HG03520 (cell line): ENCODE data around the gene THEMIS.
"Not testable (repeated sequence)": the region's sequence is repeated elsewhere in the genome, so short reads cannot be mapped to it uniquely, and the experiment has no call there.

Source experiments
- ATAC-seq: cut with Tn5 transposase; IDR thresholded peaks from one replicate; pipeline ENCODE4 v1.9.1; 2021; ENCODE audit warnings: mild to moderate bottlenecking, moderate library complexity; ENCODE audit not compliant: unreplicated experiment

THEMIS gene, protein sequence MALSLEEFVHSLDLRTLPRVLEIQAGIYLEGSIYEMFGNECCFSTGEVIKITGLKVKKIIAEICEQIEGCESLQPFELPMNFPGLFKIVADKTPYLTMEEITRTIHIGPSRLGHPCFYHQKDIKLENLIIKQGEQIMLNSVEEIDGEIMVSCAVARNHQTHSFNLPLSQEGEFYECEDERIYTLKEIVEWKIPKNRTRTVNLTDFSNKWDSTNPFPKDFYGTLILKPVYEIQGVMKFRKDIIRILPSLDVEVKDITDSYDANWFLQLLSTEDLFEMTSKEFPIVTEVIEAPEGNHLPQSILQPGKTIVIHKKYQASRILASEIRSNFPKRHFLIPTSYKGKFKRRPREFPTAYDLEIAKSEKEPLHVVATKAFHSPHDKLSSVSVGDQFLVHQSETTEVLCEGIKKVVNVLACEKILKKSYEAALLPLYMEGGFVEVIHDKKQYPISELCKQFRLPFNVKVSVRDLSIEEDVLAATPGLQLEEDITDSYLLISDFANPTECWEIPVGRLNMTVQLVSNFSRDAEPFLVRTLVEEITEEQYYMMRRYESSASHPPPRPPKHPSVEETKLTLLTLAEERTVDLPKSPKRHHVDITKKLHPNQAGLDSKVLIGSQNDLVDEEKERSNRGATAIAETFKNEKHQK

DNA sequence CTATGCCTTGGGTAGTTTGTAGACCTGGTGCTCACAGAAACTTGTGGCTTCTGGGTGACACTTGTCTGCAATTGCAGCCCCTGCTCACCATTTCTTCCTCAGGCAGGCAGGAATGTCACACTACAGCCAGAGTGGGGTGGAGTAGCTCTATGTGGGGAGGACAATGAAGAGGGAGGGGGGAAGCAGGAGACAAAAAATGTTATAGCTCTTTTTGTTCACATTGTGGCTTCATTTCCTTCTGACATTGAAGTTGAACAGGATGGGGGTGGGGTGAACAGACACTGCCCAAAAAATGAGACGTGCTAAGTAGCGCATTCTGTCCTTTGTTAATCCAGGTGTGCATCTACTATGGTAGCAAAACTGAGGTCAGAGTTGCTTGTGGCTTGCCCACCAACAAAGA lies at the start of gene THEMIS:
Gene THEMIS, minus strand, starts transcription at position 124 of the 400 bp plus-strand sequence. CDS start 126 bp downstream, outside the sequence.
- no peak for ATAC-seq

DNA sequence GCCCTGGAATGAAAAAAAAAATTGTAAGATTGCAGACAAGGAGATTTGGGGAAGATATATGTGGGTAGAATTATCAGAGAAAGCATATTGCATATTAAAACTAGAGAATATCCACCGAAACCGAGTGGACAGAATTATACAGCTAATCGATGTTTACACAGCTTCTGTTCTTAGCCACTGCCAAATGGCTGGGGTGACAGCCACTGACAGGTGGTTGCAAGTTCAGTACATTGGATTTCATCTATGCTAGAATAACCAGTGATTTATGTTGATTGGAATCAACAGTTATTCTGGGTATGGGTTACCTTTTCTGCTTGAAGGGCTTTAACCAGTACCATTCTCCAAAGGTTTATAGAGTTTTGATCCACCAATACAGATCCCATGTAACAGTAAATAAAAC lies 48.4 kb upstream of the THEMIS start:
- no peak for ATAC-seq

DNA sequence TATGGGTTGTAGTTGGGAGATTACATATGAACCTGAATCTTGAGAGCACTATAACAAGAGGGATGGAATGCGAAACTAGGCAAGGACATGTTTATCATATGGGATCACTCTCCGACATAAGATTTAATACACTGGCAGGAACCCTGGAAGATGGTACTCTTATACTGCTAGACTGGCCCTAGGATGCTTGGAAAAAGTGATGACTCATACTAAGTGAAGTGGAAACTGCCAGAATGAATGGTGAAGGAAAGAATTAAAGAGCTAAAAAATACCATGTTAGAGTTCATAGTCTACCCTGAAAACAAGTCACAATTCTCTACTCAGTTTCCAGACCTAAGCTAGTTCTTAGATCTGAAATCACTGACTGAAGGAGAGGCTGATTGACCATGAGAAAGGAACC lies 45.5 kb upstream of the THEMIS start:
- ATAC-seq = no peak

DNA sequence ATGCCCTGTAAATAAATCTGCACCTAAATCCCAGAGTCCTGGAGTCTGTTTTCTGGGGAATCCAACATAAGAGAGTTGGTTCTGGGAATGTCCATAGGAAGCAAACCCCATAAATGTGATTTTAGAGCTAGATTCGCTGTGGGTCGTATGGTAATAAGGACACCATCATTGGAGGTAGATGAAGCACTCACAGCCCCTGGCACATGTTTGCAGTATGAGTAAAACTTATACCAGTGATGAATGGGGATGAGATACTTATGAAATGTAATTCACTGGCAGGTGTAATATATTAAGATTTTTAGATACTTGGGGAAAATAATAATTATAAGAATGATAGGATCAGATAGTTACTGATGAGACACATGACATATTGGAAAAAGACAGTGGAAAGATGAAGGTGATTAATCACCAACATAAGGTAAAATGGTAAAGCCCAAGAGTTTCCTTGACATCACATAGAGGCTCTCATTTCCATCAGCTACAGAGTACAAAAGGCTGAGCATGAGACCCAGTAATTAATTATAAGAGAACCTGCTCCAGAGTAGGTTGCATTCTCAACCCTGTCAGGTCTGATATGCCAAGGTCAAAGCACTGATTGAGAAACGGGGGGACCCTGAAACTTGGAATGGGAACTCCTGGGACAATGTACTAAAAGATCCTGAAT lies 44.7 kb upstream of the THEMIS start:
- ATAC-seq = no peak

DNA sequence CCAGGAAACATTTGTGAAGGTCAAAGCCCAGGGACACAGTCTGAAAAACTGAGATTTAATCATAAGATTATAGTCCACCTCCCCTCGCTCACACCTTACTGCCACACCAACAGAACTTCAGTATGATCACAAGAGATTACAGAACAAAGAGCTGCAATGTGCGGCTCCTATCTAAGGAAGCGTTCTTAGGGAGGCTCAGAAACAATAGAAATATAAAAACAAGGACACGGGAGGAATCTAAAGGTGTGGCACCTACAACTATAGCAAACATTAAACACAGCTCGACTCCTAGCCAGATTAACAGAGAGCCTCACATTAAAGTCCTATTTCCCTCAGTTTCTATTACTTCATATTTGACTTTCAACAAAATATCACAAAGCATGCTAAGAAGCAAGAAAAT lies 40.4 kb upstream of the THEMIS start:
- ATAC-seq = no peak

DNA sequence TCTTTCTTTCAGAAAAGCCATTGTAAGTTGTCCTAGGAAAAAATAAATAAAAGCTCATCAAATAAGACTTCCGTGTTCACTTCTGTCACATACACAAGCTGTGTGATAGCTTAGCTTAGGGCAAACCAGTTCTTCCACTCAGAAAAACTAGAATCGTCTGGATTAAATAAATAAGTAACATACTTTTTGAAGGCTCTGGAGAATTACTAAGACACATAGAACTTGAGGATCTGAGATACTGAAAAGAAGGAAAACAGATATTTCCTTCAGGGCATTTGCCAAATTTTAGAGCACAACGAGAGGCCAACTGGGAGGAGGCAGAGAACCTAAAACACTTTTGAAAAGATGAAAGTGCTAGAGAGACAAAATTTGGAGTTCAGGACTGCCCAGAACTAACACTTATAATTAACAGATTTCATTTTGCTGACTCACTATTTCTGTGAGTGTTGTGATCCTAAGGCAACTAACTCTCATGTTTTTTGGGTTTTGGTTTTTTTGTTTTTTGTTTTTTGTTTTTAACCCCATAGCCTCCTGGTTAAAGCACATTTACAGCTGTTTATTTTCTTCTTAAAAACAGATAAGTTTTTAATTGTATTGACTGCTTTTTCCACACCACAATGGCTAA lies 38.7 kb upstream of the THEMIS start:
- no peak for ATAC-seq

DNA sequence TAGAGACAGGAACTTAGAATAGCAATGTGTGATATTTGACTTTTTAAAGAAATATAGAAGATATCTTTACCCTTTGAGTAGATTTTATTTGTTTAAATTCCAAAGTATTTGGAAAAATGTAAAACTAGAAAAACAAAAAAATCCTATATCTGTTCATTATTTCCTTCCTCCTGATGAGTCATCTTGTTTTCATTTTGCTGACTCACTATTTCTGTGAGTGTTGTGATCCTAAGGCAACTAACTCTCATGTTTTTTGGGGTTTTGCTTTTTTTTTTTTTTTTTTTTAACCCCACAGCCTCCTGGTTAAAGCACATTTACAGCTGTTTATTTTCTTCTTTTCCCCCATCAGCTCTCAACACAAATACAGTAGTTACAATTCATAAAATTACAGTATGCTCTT lies 37.8 kb upstream of the THEMIS start:
- ATAC-seq = no peak

DNA sequence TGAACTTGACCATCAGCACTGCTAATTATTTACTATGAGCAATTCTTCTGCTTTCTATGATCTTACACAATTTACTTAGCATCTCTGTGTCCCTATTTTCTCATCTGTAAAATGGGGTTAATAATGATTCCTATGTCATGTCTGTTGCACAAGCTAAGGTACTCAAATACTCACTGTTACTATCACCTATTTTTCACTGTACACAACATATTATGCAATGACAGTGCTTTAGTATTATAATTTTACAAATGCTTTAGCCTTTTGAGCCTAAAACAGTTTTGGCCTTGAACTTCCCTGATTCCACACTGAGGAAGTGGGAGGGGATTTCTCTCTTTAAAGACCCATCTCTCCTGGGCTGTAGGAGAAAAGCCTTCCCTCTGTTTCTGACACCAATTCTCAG lies 36.9 kb upstream of the THEMIS start:
- no peak for ATAC-seq

DNA sequence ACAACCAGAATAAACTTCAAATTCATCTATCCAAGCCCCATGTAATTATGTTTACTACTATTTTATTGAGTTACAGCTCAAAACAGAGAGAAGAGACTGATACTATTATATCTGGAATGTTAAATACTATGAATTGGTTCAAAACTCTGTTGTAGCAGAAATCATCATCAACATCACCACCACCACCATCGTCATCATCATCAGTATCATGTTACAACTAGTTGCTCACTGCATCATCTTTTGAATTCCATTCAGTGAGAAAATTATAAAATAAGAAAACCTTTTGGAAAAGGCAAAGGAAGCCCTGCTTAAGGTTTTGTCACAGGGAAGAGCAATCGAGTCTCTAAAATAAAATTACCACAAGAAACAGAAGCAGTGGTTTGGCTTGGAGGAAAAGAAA lies 36.2 kb upstream of the THEMIS start:
- no peak for ATAC-seq

DNA sequence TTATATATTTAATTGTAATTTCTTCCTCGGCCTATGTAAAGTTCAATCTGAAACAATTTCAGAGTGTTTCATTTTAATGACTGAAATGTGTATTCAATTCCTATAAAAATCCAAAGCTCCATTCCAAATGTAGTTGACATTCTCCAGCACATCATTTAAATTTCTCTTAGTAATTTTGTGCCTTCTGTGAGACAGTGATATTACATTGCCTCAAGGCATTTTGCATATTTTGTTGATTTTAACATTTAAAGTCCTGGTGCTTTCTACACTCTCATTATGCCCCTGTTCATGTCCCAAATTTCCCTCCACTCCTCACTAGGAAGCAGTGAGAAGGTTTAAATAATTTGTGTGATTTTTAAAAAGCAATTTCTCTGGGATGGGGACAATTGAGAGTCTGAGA lies 34.1 kb upstream of the THEMIS start:
- no peak for ATAC-seq

DNA sequence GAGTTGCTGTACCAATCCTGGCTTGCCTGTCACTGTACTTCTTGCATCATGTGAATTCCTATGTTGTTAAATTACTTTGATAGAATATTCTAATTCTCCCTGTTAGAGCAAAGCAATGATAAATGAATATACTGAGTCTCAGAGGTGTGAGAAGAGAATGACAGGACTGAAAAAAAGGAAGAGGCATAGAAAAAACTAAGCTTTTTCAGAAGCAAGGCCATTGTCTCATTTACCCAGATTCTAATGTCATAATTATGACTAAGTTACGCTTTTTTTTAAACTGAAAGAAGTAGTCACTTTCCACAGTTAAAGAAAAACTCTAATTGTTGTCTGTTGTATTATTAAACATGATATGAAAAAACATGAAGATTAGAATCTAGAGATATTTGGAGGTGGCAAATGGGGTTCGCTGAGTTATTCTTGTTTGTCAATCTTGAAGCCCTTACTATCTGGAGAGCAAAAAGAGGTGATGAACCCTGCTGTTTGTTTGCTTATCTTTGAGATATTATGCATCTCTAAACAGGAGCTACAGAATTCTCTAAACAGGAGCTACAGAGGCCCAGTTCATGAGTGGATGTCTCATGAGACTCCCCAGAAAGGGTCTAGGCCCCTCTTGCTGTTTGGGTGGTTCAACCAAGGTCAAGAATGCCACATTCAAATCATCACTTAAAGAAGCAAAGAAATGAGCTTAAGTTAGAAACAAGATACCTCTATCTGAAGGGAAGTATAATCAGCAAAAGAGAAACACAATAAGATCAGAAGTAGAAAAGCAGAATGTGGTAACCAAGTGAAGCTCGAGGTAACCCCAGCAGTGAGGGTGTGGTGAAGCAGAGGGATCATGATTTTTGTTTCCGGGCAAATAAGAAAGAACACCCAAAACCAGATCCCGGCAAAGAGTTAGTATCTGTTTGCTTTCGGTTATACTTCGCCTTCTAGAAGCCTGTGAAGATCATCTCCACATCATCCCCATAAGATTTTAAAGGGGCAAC lies 33.3 kb upstream of the THEMIS start:
- no peak for ATAC-seq

DNA sequence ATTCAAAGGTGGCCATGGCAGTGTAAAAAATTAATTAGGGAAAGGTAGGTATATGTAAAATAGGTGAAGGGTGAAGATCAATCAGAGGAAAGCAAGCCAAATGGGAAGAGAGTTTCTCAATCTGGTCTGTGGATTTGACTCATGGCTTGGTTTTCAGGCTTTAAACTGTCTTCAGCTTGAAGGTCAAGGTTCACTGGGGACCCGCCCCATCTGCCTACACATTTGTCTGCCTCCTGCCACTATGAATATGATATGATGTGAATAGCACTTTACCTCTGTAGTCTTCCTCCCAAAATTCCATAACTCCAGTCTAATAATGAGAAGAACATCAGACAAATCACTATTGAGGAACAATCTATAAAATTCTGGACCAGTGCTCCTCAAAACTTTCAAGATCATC lies 32.3 kb upstream of the THEMIS start:
- no peak for ATAC-seq

DNA sequence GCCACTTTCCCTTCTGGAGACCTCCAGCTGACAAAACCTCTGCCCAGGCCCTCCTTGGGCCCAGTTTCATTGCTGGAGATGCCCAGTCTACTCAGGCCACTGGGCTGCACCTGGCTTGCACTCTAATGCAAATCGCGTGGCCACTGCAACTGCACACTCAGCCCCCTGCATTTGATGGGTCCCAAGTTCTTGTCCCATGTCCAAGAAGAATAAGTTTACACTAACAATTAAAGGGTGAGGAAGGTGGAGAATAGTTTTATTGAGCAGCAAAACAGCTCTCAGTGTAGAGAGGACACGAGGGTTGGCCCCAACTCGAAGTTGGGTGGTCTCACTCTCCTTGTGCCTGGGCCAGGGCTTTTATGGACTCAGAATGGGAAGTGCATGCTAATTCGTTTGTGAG lies 31.9 kb upstream of the THEMIS start:
- ATAC-seq = no peak

DNA sequence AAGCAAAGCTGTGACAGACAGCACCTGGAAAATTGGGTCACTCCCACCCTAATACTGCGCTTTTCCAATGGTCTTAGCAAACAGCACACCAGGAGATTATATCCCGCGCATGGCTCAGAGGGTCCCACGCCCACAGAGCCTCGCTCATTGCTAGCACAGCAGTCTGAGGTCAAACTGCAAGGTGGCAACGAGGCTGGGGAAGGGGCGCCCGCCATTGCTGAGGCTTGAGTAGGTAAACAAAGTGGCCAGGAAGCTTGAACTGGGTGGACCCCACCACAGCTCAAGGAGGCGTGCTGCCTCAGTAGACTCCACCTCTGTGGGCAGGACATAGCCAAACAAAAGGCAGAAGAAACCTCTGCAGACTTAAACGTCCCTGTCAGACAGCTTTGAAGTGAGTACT lies 25.6 kb upstream of the THEMIS start:
- ATAC-seq = not testable (repeated sequence)

DNA sequence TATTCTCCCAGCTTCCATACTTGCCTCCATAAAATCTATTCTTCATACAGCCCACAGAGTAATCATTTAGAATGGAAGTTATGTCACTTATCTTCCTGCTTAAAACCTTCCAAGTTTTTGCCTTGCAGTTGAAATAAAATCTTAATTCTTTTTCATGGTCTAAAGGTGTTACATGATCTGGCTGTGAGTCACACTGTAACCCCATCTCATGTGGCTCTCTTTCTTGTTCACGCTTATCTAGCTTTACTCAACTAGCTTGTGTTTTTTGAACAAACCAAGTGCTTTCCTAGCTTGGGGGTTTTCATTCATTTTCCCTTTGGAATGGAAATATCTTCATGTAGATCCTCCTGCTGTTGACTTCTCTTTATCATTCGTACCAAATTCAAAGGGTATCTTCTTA lies 23.6 kb upstream of the THEMIS start:
- no peak for ATAC-seq

DNA sequence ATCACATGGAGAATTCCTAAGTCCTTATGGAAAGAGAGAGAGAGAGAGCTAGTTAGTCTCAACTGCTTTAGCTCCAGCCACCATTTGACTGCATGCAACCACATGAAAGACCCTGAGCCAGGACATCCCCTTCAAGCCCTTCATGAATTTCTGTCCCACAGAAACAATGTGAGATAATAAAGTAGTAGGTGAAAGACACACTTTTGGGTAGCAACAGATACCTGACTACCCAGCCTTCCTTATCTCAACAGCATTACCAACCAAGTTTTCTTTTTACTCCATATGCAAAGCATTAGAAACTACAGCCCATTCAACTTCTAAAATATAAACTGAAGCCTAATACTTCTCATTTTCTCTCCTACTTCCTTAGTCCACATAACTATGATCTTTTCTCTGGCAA lies 23.2 kb upstream of the THEMIS start:
- no peak for ATAC-seq

DNA sequence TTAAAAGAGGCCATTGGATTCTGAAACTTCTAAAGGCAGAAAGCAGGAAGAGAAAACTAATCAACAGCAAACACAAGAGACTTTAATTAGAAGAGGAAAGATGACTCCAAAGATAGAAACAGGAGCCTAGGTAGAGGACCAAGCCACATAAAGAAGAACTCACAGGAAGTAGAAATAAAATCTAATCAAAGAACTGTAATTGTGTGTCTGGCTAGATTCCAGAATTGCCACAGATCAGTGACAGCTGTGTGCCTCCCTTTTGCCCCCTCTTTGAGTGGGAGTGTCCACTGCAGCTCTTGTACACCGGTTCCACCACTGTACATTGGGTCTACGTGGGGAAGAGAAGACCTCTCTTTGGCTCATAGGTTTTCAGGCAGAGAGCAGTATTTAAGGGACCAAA lies 22.3 kb upstream of the THEMIS start:
- ATAC-seq = no peak

DNA sequence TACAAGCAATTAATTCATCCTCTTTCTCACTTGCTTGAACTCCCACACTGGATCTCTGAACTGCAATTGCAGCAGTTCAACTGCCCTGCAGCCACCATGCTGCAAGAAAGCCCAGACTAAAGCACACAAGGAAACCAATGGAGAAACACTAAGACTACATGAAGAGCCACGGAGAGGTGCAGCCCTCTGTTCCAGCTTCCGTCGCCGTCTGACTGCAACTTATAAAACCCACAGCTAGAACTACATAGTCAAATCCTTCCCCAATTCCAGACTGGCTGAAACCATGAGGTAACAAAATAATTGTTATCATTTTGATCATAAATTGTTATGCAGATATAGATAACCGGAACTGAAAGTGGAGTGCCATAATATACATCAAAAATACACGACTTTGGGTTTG lies 21.1 kb upstream of the THEMIS start:
- ATAC-seq = no peak

DNA sequence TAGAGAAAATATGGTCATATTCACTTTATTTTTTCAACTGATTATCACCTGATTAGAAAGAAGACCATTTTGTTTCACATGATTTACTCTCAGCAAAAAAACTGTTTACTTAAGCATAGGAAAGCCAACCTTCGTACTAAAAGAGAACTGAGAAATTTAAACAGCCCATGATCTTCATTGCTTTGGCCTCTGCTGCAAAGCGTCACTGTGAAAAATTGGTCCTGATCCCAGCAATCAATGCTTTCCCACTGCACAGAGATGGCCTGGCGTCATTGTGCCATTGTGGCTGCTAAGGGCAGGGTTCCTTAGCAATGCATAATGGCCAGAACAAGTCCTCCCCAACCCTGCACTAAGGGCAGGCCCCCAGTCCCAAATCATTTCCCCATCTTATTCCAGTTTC lies 19.9 kb upstream of the THEMIS start:
- ATAC-seq = no peak
